Skeletal muscle tissue (tissue), 4 donors: ENCODE measurements around the gene PDAP1. TPM values are rescaled to one million over a fixed set of nuclear protein-coding genes. Genes with fewer than 3 reads are reported as not detected.
A peak's percentile ranks its signal among the peaks of the same experiment; 100 is the strongest.
"Not testable (repeated sequence)": the region's sequence is repeated elsewhere in the genome, so short reads cannot be mapped to it uniquely, and the experiment has no call there.

Source experiments
- H3K27ac ChIP-seq: one replicate; pipeline ENCODE4 v1.7.0; 2013; ENCODE audit warnings: mild to moderate bottlenecking, low read depth, low read length, inconsistent platforms
- H3K27me3 ChIP-seq, 3 donors: one replicate each; pipeline ENCODE4 v1.7.0; 2013; ENCODE audit warnings: low read length in 3 of 3; ENCODE audit not compliant: control insufficient read depth in 3 of 3, insufficient read depth in 3 of 3
- H3K36me3 ChIP-seq, 3 donors: one replicate each; pipeline ENCODE4 v1.7.0; 2013; ENCODE audit warnings: low read length in 3 of 3; ENCODE audit not compliant: control insufficient read depth in 3 of 3, insufficient read depth in 3 of 3
- H3K4me1 ChIP-seq, 3 donors: one replicate each; pipeline ENCODE4 v1.7.0; 2013; ENCODE audit warnings: low read length in 3 of 3, mild to moderate bottlenecking in 3 of 3; ENCODE audit not compliant: control insufficient read depth in 3 of 3, insufficient read depth in 3 of 3
- H3K4me3 ChIP-seq, 3 donors: one replicate each; pipeline ENCODE4 v1.7.0; 2013; ENCODE audit warnings: low read length in 3 of 3
- H3K9ac ChIP-seq, 3 donors: one replicate each; pipeline ENCODE4 v1.7.0; 2013; ENCODE audit warnings: low read length in 3 of 3, mild to moderate bottlenecking in 3 of 3, moderate library complexity in 2 of 3, low read depth in 1 of 3
- H3K9me3 ChIP-seq, 3 donors: one replicate each; pipeline ENCODE4 v1.7.0; 2013; ENCODE audit warnings: low read length in 3 of 3; ENCODE audit not compliant: control insufficient read depth in 3 of 3
- total RNA-seq: library from RNA; depleted of rRNA; stranded (reverse); fragments of >200 nt; gene quantifications from one replicate; pipeline ENCODE4 v1.2.3, GENCODE V29; 2014
- donor health status: Osteomylitis.

PDAP1 gene
- total RNA-seq, 1 donor from 2014 or later = 10.4 TPM

GRCh38 chr7:99448855-99449254 is 40.5 kb upstream of the PDAP1 start:
- H3K36me3 ChIP-seq = peaks cover 67 to 73% (median 71%) of the 10 kb centered on the region in 3 donors
- H3K4me3 ChIP-seq = no peak overlapping the region
- no peaks in the 10 kb centered on the region for H3K4me1 ChIP-seq
- H3K27ac ChIP-seq = no peak overlapping the region
- no peak overlapping the region for H3K9ac ChIP-seq
- H3K9me3 ChIP-seq = no peaks in the 10 kb centered on the region
- H3K27me3 ChIP-seq = no peaks in the 10 kb centered on the region

GRCh38 chr7:99447943-99448342 is 39.5 kb upstream of the PDAP1 start:
- no peak overlapping the region for H3K4me3 ChIP-seq
- H3K27ac ChIP-seq = no peak overlapping the region
- H3K4me1 ChIP-seq = no peaks in the 10 kb centered on the region
- peaks cover 59 to 73% (median 64%) of the 10 kb centered on the region in 3 donors for H3K36me3 ChIP-seq
- no peaks in the 10 kb centered on the region for H3K9me3 ChIP-seq
- no peak overlapping the region for H3K9ac ChIP-seq
- no peaks in the 10 kb centered on the region for H3K27me3 ChIP-seq

GRCh38 chr7:99446096-99446495 is 37.7 kb upstream of the PDAP1 start:
- H3K4me1 ChIP-seq = peaks cover 7 to 11% (median 9%) of the 10 kb centered on the region in 3 donors
- H3K9ac ChIP-seq = no peak overlapping the region
- H3K27ac ChIP-seq = no peak overlapping the region
- no peaks in the 10 kb centered on the region for H3K27me3 ChIP-seq
- peaks cover 48 to 62% (median 52%) of the 10 kb centered on the region in 3 donors for H3K36me3 ChIP-seq
- no peaks in the 10 kb centered on the region for H3K9me3 ChIP-seq
- no peak overlapping the region for H3K4me3 ChIP-seq

- peak overlapping the region; percentile 48 to 98 (median 97) for H3K9ac ChIP-seq
- no peaks in the 10 kb centered on the region for H3K27me3 ChIP-seq
- H3K27ac ChIP-seq = peak overlapping the region; percentile 91
- peaks cover 7 to 22% (median 11%) of the 10 kb centered on the region in 3 donors for H3K36me3 ChIP-seq
- H3K4me3 ChIP-seq = peak overlapping the region; percentile 91 to 96 (median 95)
- peaks cover 24 to 33% (median 27%) of the 10 kb centered on the region in 3 donors for H3K4me1 ChIP-seq
- H3K9me3 ChIP-seq = no peaks in the 10 kb centered on the region
Measured at GRCh38 chr7:99440195-99440594, 31.8 kb upstream of the PDAP1 start.

- peaks cover 24 to 33% (median 27%) of the 10 kb centered on the region in 3 donors for H3K4me1 ChIP-seq
Measured at GRCh38 chr7:99438573-99439480, 30.4 kb upstream of the PDAP1 start, which contains the start of the genes CPSF4 and PTCD1. CPSF4 (plus strand) TSS chr7:99438943; CDS start chr7:99439083, 140 bp downstream. PTCD1 (minus strand) TSS chr7:99438798; CDS start chr7:99435242, 3,556 bp downstream.

GRCh38 chr7:99437946-99438572 is 29.7 kb upstream of the PDAP1 start:
- no peaks in the 10 kb centered on the region for H3K27me3 ChIP-seq
- peak overlapping the region; percentile 88 to 95 (median 91) for H3K4me3 ChIP-seq
- no peaks in the 10 kb centered on the region for H3K9me3 ChIP-seq
- peaks cover 24 to 33% (median 27%) of the 10 kb centered on the region in 3 donors for H3K4me1 ChIP-seq
- peaks cover 14 to 19% (median 18%) of the 10 kb centered on the region in 3 donors for H3K36me3 ChIP-seq
- peak overlapping the region; percentile 95 to 98 (median 97) for H3K9ac ChIP-seq
- H3K27ac ChIP-seq = peak overlapping the region; percentile 91

More at GRCh38 chr7:99438573-99439480, 30.4 kb upstream of the PDAP1 start, which contains the start of the genes CPSF4 and PTCD1:
- Histone ChIP-seq H3K4me3 (peak within 1 kb of the TSS; percentile 91 to 96 (median 95)), H3K27ac (peak within 1 kb of the TSS; percentile 91), H3K36me3 (peaks cover 10 to 19% (median 15%) of the 10 kb centered on the region in 3 donors), H3K9ac (peak within 1 kb of the TSS; percentile 95 to 98 (median 97)), H3K27me3 (no peaks in the 10 kb centered on the region), H3K9me3 (no peaks in the 10 kb centered on the region)

GRCh38 chr7:99433158-99433557 is 24.8 kb upstream of the PDAP1 start:
- H3K27ac ChIP-seq = no peak overlapping the region
- no peaks in the 10 kb centered on the region for H3K27me3 ChIP-seq
- no peaks in the 10 kb centered on the region for H3K9me3 ChIP-seq
- H3K4me1 ChIP-seq = peaks cover 4 to 7% (median 6%) of the 10 kb centered on the region in 3 donors
- no peak overlapping the region for H3K9ac ChIP-seq
- H3K4me3 ChIP-seq = no peak overlapping the region
- peaks cover 42 to 51% (median 49%) of the 10 kb centered on the region in 3 donors for H3K36me3 ChIP-seq

GRCh38 chr7:99431756-99432540 is 23.6 kb upstream of the PDAP1 start:
- H3K27ac ChIP-seq, H3K27me3 ChIP-seq, H3K9me3 ChIP-seq, H3K9ac ChIP-seq, H3K4me3 ChIP-seq, H3K4me1 ChIP-seq: not testable (repeated sequence)
- H3K36me3 ChIP-seq = peaks cover 42 to 51% (median 49%) of the 10 kb centered on the region in 3 donors

- H3K27me3 ChIP-seq = no peaks in the 10 kb centered on the region
- H3K36me3 ChIP-seq = peaks cover 44 to 57% (median 54%) of the 10 kb centered on the region in 3 donors
- H3K27ac ChIP-seq = no peak overlapping the region
- H3K9me3 ChIP-seq = no peaks in the 10 kb centered on the region
- H3K4me1 ChIP-seq = no peaks in the 10 kb centered on the region
- H3K4me3 ChIP-seq = no peak overlapping the region
- no peak overlapping the region for H3K9ac ChIP-seq
Measured at GRCh38 chr7:99429756-99430155, 21.4 kb upstream of the PDAP1 start.
